ENCODE measurements around the gene PHACTR1.

- TF ChIP-seq CTCF (IDR thresholded peaks at IDR 0.05; ENCODE audit: low read depth, low read length): no peak
- TF ChIP-seq EZH2phosphoT487 (IDR thresholded peaks at IDR 0.05; ENCODE audit: low read depth): no peak
These were observed 531.1 kb downstream of the PHACTR1 start for GRCh38 chr6:13247627-13248026.

All from OCI-LY3 (cell line).